Tibial nerve (tissue), 4 donors: Measurements from ENCODE around the gene DAP3.
"Not testable (repeated sequence)": the region's sequence is repeated elsewhere in the genome, so short reads cannot be mapped to it uniquely, and the experiment has no call there.

Experiments used
- CTCF ChIP-seq, 5 experiments: fragments of 200-600 bp in 3 of 5; fragments of 450-650 bp in 2 of 5; sonication (generic) in 3 of 5; IDR thresholded peaks; one replicate each; pipeline ENCODE4 v1.5.1; 2016 to 2019; ENCODE audit warnings: antibody characterized with exemption in 5 of 5, mild to moderate bottlenecking in 3 of 5, moderate library complexity in 2 of 5
- EP300 ChIP-seq, 2 donors: sonication (generic); formaldehyde crosslinking; IDR thresholded peaks; one replicate each; pipeline ENCODE4 v1.6.1; 2017; ENCODE audit warnings: antibody characterized with exemption in 2 of 2, mild to moderate bottlenecking in 1 of 2
- POLR2A ChIP-seq, 2 donors: fragments of 450-650 bp; IDR thresholded peaks; one replicate each; pipeline ENCODE4 v1.6.1; 2017; ENCODE audit warnings: antibody characterized with exemption in 2 of 2, mild to moderate bottlenecking in 2 of 2, moderate library complexity in 2 of 2

- TF ChIP-seq CTCF, POLR2A, EP300 (IDR thresholded peaks at IDR 0.05): not testable (repeated sequence)
These were observed at the start of gene DAP3 for GRCh38 chr1:155689081-155689607.
